AG04450 (cell line): ENCODE results near the gene GUCY1B1. TPM values are rescaled to one million over a fixed set of nuclear protein-coding genes. Genes with fewer than 3 reads are reported as not detected.

Experiments
- CTCF ChIA-PET: fragments of 300-600, 350-600 bp; formaldehyde crosslinking; extraction: SDS; loops from one replicate; lab custom pipeline; 2022; ENCODE audit warnings: antibody characterized with exemption, inconsistent platforms; lab: Charles Lee
- POLR2A ChIA-PET: fragments of 350-600 bp; formaldehyde crosslinking; extraction: SDS; loops from one replicate; lab custom pipeline; 2021; ENCODE audit warnings: antibody characterized with exemption, inconsistent platforms; lab: Yijun Ruan, JAX
- DNase-seq: peaks from one replicate; pipeline ENCODE4 v3.0.0-alpha.2; 2011; ENCODE audit warnings: low read depth, low spot score
- H3K27ac ChIP-seq: one replicate; pipeline ENCODE4 v1.5.1; 2012; ENCODE audit warnings: low read depth, low read length, control low read depth
- H3K27me3 ChIP-seq: one replicate; pipeline ENCODE4 v1.6.0; 2012; ENCODE audit warnings: low read length; ENCODE audit not compliant: control insufficient read depth, insufficient read depth
- H3K4me3 ChIP-seq: 2 replicates; pipeline ENCODE4 v1.5.1; 2011; ENCODE audit warnings: mild to moderate bottlenecking, low read depth, low read length, control low read depth
- H3K9me3 ChIP-seq: 2 replicates; pipeline ENCODE4 v1.5.1; 2012; ENCODE audit warnings: low read length; ENCODE audit not compliant: control insufficient read depth, insufficient read depth
- polyA plus RNA-seq: library from polyadenylated mRNA; depleted of rRNA; stranded (reverse); fragments of >200 nt; gene quantifications from 2 replicates; pipeline ENCODE4 v1.2.3, GENCODE V29; 2011
- TF ChIP-seq, protein P1 (sequence below): IDR thresholded peaks from 2 replicates; pipeline ENCODE4 v1.5.1; 2011; ENCODE audit warnings: low read depth, low read length, control low read depth, inconsistent platforms

The GUCY1B1 gene
- polyA plus RNA-seq, 1 experiment, result 25.0 TPM

DNA sequence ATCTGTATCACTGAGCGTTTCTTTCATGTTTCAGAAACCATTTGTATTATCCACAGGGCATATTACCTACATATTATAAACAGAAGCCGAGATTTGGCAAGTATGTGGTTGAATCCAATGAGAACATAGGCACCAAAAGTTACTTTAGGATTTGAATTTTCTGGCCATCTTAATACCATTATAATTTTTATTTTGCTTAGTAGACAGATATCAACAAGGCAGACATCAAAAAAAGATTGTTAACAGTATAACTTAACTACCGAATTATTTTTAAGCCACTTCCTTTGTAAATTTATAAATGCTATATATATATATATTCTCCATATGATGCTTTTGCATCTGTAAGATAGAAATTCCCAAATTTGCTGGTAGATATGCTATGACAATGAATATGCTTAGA is 2.2 kb downstream of the GUCY1B1 start:
- TF ChIP-seq, protein P1, sequence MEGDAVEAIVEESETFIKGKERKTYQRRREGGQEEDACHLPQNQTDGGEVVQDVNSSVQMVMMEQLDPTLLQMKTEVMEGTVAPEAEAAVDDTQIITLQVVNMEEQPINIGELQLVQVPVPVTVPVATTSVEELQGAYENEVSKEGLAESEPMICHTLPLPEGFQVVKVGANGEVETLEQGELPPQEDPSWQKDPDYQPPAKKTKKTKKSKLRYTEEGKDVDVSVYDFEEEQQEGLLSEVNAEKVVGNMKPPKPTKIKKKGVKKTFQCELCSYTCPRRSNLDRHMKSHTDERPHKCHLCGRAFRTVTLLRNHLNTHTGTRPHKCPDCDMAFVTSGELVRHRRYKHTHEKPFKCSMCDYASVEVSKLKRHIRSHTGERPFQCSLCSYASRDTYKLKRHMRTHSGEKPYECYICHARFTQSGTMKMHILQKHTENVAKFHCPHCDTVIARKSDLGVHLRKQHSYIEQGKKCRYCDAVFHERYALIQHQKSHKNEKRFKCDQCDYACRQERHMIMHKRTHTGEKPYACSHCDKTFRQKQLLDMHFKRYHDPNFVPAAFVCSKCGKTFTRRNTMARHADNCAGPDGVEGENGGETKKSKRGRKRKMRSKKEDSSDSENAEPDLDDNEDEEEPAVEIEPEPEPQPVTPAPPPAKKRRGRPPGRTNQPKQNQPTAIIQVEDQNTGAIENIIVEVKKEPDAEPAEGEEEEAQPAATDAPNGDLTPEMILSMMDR, result no peak
- POLR2A ChIA-PET, result no interaction called here
- H3K9me3 ChIP-seq, result no peaks in the 10 kb centered on the region

DNA sequence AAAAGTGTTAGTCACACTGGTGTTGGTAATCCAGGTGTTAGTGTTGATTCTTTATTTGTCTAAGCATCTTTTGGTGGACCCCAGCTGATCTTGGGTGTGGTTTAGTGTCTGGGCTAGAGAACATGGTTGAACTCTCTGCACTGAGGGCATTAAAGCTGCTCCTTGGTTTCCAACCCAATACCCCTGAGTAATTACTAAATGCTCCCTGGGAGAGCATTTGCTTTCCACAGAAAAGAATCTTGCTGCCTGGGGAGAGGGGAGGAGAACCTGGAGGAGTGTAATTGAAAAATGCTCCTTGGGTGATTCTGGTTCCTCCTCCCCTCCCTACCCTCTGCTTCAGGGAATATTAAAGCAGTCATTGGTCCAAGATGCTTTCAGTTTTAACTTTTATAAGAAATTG is 3.1 kb downstream of the GUCY1B1 start:
- Histone ChIP-seq H3K9me3 (no peaks in the 10 kb centered on the region), H3K27me3 (no peaks in the 10 kb centered on the region), H3K27ac (no peak overlapping the region), H3K4me3 (no peak overlapping the region)
- no peak for DNase-seq
- ChIA-PET POLR2A (no interaction called here), CTCF (interaction anchor here (0.8 kb wide), 1 partner anchor 25 kb away, joined by 6 read pairs; no protein-coding TSS in a partner anchor)
- TF ChIP-seq, protein P1, result no peak

More for the DNA sequence above, 2.2 kb downstream of the GUCY1B1 start:
- Histone ChIP-seq H3K27me3 (no peaks in the 10 kb centered on the region), H3K4me3 (no peak overlapping the region), H3K27ac (no peak overlapping the region)
- DNase-seq, result no peak
- CTCF ChIA-PET, result interaction anchor here (0.8 kb wide), 1 partner anchor 26 kb away, joined by 6 read pairs; no protein-coding TSS in a partner anchor

DNA sequence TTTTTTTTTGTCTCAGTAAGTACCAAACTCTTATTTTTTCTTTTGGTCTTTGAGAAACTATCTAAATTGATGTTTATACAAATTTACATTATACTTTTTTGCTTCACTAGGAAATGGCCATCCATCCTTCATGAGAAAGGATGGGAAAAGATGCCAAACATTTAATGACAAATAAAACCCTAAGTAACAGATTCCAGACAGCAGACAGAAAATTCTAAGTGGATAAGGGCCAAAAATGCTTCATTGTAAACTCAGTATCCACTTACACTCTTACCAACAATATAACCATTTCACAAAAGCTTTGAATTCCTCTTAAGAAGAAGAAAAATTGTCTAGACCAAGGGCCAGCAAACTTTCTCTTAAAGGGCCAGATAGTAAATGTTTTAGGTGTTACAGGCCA is 3.5 kb downstream of the GUCY1B1 start:
- CTCF ChIA-PET, result no interaction called here
- POLR2A ChIA-PET, result no interaction called here
- DNase-seq, result no peak
- no peak overlapping the region for H3K27ac ChIP-seq
- H3K4me3 ChIP-seq, result no peak overlapping the region
- no peaks in the 10 kb centered on the region for H3K9me3 ChIP-seq
- TF ChIP-seq, protein P1, result no peak
- H3K27me3 ChIP-seq, result no peaks in the 10 kb centered on the region

GRCh38 chr4:155763551-155763950 is 4.7 kb downstream of the GUCY1B1 start:
- Histone ChIP-seq H3K27me3 (no peaks in the 10 kb centered on the region), H3K4me3 (no peak overlapping the region), H3K27ac (no peak overlapping the region), H3K9me3 (no peaks in the 10 kb centered on the region)
- CTCF ChIA-PET, result no interaction called here
- no peak for DNase-seq
- POLR2A ChIA-PET, result no interaction called here
- TF ChIP-seq, protein P1, result no peak

GRCh38 chr4:155765149-155765548 is 6.3 kb downstream of the GUCY1B1 start:
- ChIA-PET POLR2A (no interaction called here), CTCF (no interaction called here)
- Histone ChIP-seq H3K4me3 (no peak overlapping the region), H3K9me3 (no peaks in the 10 kb centered on the region), H3K27ac (no peak overlapping the region), H3K27me3 (no peaks in the 10 kb centered on the region)
- DNase-seq, result no peak
- TF ChIP-seq, protein P1, result no peak
